Measurements from ENCODE around the gene ERAP2.

DNA sequence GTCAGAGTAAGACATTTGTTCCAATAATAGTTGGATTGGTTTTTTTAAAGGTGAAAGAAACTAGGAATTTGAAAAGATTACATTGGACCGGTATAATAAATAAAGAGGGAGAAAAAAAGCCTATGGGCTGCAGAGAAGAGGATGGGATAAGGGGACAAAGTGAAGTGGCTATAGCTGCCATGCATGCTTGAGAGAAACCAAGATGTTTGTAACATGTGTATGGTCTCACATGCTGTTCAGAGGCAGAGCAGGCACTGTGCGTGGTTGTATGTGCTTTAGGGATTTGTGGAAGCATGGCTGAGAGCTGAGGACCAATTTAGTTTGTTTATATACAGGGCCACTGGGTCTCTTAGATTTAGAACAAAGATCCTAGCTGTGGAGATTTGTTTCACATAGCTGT, 92.3 kb downstream of the ERAP2 start:
- no peak for TF ChIP-seq POLR2A (IDR thresholded peaks at IDR 0.05)
- TF ChIP-seq, protein P1, sequence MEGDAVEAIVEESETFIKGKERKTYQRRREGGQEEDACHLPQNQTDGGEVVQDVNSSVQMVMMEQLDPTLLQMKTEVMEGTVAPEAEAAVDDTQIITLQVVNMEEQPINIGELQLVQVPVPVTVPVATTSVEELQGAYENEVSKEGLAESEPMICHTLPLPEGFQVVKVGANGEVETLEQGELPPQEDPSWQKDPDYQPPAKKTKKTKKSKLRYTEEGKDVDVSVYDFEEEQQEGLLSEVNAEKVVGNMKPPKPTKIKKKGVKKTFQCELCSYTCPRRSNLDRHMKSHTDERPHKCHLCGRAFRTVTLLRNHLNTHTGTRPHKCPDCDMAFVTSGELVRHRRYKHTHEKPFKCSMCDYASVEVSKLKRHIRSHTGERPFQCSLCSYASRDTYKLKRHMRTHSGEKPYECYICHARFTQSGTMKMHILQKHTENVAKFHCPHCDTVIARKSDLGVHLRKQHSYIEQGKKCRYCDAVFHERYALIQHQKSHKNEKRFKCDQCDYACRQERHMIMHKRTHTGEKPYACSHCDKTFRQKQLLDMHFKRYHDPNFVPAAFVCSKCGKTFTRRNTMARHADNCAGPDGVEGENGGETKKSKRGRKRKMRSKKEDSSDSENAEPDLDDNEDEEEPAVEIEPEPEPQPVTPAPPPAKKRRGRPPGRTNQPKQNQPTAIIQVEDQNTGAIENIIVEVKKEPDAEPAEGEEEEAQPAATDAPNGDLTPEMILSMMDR (IDR thresholded peaks at IDR 0.05), result no peak
